Choroid plexus epithelial cell (primary cell): ENCODE data around the gene GET3.
A peak's percentile ranks its signal among the peaks of the same experiment; 100 is the strongest.

Experiments used
- DNase-seq: peaks from one replicate; pipeline ENCODE4 v3.0.0-alpha.2; 2010; ENCODE audit warnings: low read depth
- H3K4me3 ChIP-seq: 2 replicates; pipeline ENCODE4 v1.5.1; 2011; ENCODE audit warnings: low read depth, mild to moderate bottlenecking, control low read depth, low read length, moderate library complexity
- TF ChIP-seq, protein P1 (sequence below): conservative IDR thresholded peaks from 2 replicates; pipeline ENCODE4 v1.5.1; 2011; ENCODE audit warnings: low read depth, mild to moderate bottlenecking, control low read depth, inconsistent platforms, low read length, moderate library complexity

GET3 gene

GRCh38 chr19:12737835-12738351 is 596 bp downstream of the GET3 start:
- H3K4me3 ChIP-seq: peak overlapping the region; percentile 98
- TF ChIP-seq, protein P1, sequence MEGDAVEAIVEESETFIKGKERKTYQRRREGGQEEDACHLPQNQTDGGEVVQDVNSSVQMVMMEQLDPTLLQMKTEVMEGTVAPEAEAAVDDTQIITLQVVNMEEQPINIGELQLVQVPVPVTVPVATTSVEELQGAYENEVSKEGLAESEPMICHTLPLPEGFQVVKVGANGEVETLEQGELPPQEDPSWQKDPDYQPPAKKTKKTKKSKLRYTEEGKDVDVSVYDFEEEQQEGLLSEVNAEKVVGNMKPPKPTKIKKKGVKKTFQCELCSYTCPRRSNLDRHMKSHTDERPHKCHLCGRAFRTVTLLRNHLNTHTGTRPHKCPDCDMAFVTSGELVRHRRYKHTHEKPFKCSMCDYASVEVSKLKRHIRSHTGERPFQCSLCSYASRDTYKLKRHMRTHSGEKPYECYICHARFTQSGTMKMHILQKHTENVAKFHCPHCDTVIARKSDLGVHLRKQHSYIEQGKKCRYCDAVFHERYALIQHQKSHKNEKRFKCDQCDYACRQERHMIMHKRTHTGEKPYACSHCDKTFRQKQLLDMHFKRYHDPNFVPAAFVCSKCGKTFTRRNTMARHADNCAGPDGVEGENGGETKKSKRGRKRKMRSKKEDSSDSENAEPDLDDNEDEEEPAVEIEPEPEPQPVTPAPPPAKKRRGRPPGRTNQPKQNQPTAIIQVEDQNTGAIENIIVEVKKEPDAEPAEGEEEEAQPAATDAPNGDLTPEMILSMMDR: no peak
- no peak for DNase-seq

DNA sequence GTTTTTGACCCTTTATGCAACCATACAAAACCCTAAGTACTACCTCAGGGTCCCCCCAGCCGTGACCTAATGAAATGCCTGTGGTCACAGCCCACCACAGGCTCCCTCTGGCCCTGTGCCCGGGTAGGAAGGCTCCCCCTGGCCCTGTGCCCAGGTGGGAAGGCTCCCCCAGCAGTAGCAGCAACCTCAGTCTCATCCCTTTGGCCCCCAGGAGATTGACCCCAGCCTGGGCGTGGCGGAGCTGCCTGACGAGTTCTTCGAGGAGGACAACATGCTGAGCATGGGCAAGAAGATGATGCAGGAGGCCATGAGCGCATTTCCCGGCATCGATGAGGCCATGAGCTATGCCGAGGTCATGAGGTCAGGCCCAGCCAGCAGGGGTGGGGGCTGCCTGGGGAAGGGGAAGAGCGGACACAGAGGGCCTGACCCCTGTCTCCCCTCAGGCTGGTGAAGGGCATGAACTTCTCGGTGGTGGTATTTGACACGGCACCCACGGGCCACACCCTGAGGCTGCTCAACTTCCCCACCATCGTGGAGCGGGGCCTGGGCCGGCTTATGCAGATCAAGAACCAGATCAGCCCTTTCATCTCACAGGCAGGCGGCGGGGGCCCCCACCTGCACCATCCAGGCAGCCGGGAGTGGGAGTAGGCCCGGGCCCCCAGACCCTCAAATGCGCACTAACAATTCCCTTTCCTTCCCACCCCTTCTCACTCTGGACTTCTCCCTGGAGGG is 8.0 kb downstream of the GET3 start:
- peak; percentile 98 for DNase-seq
- TF ChIP-seq, protein P1: no peak
- H3K4me3 ChIP-seq: no peak overlapping the region

DNA sequence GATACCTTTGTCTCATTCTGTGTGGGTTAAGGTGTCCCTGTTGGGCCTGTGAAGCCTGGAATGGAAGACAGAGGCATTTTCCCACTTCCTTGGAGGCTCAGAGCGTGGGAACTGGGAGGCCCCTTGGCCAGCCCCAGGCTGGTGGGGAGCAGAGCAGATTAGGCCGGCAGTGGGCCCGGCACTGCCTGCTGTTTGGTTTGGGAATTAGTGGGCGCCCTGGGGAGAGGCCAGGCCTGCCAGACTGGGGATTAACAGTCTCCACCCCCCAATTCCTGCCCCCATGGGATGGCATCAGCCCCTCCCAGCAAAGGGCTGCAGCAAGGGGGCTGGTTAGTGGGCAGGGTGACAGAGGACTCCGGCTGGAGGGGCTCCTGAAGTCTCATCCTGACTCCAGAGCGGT is 11.2 kb downstream of the GET3 start:
- TF ChIP-seq, protein P1: no peak
- H3K4me3 ChIP-seq: no peak overlapping the region
- no peak for DNase-seq

GRCh38 chr19:12749938-12750521 is 12.7 kb downstream of the GET3 start:
- peak overlapping the region; percentile 28 for H3K4me3 ChIP-seq
- peak; percentile 76 for DNase-seq
- TF ChIP-seq, protein P1: no peak

- no peak overlapping the region for H3K4me3 ChIP-seq
- no peak for DNase-seq
- TF ChIP-seq, protein P1: no peak
Measured at GRCh38 chr19:12750851-12751250, 13.6 kb downstream of the GET3 start.

DNA sequence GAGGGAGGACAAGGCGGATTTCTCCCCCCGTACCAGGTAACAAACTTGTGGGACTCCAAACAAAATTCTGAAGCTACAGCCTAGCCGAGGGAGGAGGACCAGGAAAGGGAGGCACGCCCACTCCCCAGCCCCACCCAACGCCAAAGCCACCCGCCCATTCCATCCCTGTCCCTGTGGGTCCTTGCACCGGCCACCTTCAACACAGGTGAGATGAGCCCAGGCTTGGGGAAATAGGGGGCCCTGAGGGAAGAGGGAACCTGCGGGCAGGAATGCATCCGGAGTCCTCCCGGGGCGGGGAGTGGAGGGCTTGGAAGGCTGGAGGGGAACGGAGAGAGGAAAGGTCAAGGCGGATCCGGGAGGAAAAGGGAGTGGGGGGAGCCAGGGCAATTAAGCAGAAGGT is 14.3 kb downstream of the GET3 start, which contains the start of gene BEST2:
TSS of gene BEST2 (plus strand) at position 157 of the 400 bp plus-strand sequence. CDS start 802 bp downstream, outside the sequence.
- TF ChIP-seq, protein P1: no peak
- DNase-seq: no peak
- H3K4me3 ChIP-seq: no peak within 1 kb of the TSS
